ENCODE data around the gene NPR2. TPM values are rescaled to one million over a fixed set of nuclear protein-coding genes. Genes with fewer than 3 reads are reported as not detected.
A peak's percentile ranks its signal among the peaks of the same experiment; 100 is the strongest.

NPR2 gene
- total and polyA plus RNA-seq, 4 donors = 6.2 to 16.1 (median 13.5) TPM

DNA sequence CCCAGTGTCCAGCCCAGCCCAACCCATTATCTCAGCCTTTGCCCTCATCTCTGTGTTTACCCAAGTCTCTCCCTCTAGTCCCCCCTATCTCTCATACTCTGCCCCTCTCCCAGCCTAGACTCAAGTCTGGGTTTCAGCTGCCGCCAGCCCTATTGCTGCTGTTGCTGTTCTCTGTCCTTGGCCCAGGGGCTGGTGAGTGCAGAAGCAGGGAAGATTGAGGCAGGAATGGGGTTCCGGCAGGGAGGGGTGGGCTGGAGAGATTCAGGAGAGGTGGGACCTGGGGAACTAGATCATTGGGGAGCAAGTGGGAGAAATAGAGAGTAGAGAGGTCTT is 38.3 kb downstream of the NPR2 start:
- 60 to 69% methylated on average over 2 of the region's 2 CpGs for WGBS, 2 donors
- Histone ChIP-seq H3K9me3 (ENCODE audit: control insufficient read depth in 4 of 4, insufficient read depth in 3 of 4, low read length in 3 of 4) (no peaks in the 10 kb centered on the region), H3K36me3 (ENCODE audit: control insufficient read depth in 4 of 4, insufficient read depth in 4 of 4, low read length in 4 of 4) (peaks cover 0 to 2% (median 0%) of the 10 kb centered on the region in 4 donors), H3K4me3 (peak overlapping the region; percentile 51), H3K27me3 (ENCODE audit: control insufficient read depth in 3 of 3, insufficient read depth in 3 of 3, low read length in 2 of 3) (no peaks in the 10 kb centered on the region), H3K4me1 (ENCODE audit: control insufficient read depth in 5 of 5, insufficient read depth in 5 of 5, low read length in 5 of 5) (peaks cover 4 to 48% (median 21%) of the 10 kb centered on the region in 5 donors), H3K9ac (ENCODE audit: insufficient read depth in 1 of 2, low read length in 2 of 2) (peak overlapping the region; percentile 57 to 84), H3K27ac (ENCODE audit: low read depth in 1 of 2, low read length in 1 of 2) (peak overlapping the region; percentile 89 to 93)
- ATAC-seq (ENCODE audit: insufficient read depth, low FRiP score) (no peak), DNase-seq (no peak)
- TF ChIP-seq, protein P1, sequence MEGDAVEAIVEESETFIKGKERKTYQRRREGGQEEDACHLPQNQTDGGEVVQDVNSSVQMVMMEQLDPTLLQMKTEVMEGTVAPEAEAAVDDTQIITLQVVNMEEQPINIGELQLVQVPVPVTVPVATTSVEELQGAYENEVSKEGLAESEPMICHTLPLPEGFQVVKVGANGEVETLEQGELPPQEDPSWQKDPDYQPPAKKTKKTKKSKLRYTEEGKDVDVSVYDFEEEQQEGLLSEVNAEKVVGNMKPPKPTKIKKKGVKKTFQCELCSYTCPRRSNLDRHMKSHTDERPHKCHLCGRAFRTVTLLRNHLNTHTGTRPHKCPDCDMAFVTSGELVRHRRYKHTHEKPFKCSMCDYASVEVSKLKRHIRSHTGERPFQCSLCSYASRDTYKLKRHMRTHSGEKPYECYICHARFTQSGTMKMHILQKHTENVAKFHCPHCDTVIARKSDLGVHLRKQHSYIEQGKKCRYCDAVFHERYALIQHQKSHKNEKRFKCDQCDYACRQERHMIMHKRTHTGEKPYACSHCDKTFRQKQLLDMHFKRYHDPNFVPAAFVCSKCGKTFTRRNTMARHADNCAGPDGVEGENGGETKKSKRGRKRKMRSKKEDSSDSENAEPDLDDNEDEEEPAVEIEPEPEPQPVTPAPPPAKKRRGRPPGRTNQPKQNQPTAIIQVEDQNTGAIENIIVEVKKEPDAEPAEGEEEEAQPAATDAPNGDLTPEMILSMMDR (IDR thresholded peaks at IDR 0.05; ENCODE audit: control extremely low read depth, extremely low read depth) = no peak

DNA sequence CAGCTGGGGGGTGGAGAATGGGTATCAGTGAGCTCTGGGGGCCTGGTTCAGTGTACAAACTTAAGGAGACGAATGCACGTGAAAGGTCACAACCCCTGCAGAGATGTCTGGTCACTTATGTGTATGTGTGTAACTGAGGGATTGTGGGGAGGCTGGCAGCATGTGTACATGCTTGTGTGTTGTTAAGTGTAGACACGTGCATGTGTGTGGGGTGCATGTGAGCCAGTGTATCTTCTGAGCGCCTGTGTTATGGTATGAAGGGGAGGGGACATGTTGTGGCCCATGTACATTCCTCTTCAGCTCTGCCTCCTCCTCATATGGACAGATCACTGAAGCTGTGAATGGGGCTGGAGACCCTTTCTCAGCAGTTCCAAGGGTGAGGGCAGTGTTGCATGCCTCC is 39.6 kb downstream of the NPR2 start:
- TF ChIP-seq, protein P1 (IDR thresholded peaks at IDR 0.05; ENCODE audit: control extremely low read depth, extremely low read depth) = no peak
- Histone ChIP-seq H3K9ac (ENCODE audit: insufficient read depth in 1 of 2, low read length in 2 of 2) (no peak overlapping the region), H3K36me3 (ENCODE audit: control insufficient read depth in 4 of 4, insufficient read depth in 4 of 4, low read length in 4 of 4) (peaks cover 0 to 3% (median 0%) of the 10 kb centered on the region in 4 donors), H3K27ac (ENCODE audit: low read depth in 1 of 2, low read length in 1 of 2) (peak overlapping the region in 1 of 2 donors; percentile 10), H3K4me1 (ENCODE audit: control insufficient read depth in 5 of 5, insufficient read depth in 5 of 5, low read length in 5 of 5) (peaks cover 4 to 48% (median 20%) of the 10 kb centered on the region in 5 donors), H3K9me3 (ENCODE audit: control insufficient read depth in 4 of 4, insufficient read depth in 3 of 4, low read length in 3 of 4) (no peaks in the 10 kb centered on the region), H3K27me3 (ENCODE audit: control insufficient read depth in 3 of 3, insufficient read depth in 3 of 3, low read length in 2 of 3) (no peaks in the 10 kb centered on the region), H3K4me3 (no peak overlapping the region)
- 86 to 94% methylated on average over 4 of the region's 4 CpGs for WGBS, 2 donors
- DNase-seq (no peak), ATAC-seq (ENCODE audit: insufficient read depth, low FRiP score) (no peak)

DNA sequence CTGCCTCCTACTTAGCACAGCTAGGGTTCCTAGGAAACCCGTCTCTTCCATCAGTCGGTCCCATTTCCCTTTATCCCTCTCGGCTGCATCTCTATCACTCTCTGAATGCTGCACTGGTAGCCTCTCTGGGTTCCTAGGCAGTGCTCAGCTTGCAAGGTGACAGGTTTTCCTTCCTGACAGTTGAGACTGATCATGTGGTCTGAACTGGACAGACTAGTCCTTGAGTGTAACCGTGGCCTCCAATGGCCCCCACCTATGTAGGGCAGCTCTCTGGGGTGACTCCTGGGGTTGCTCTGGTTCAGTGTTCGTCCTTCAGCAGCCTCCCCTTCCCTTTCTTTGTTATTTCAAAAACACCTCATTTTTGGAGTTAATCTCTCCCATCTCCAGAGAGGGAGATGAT is 41.4 kb downstream of the NPR2 start:
- 68 to 73% methylated on average over 5 of the region's 5 CpGs for WGBS, 2 donors
- Histone ChIP-seq H3K4me3 (no peak overlapping the region), H3K36me3 (ENCODE audit: control insufficient read depth in 4 of 4, insufficient read depth in 4 of 4, low read length in 4 of 4) (peaks cover 0 to 3% (median 0%) of the 10 kb centered on the region in 4 donors), H3K4me1 (ENCODE audit: control insufficient read depth in 5 of 5, insufficient read depth in 5 of 5, low read length in 5 of 5) (peaks cover 4 to 48% (median 20%) of the 10 kb centered on the region in 5 donors), H3K9me3 (ENCODE audit: control insufficient read depth in 4 of 4, insufficient read depth in 3 of 4, low read length in 3 of 4) (no peaks in the 10 kb centered on the region), H3K9ac (ENCODE audit: insufficient read depth in 1 of 2, low read length in 2 of 2) (no peak overlapping the region), H3K27ac (ENCODE audit: low read depth in 1 of 2, low read length in 1 of 2) (peak overlapping the region in 1 of 2 donors; percentile 13), H3K27me3 (ENCODE audit: control insufficient read depth in 3 of 3, insufficient read depth in 3 of 3, low read length in 2 of 3) (no peaks in the 10 kb centered on the region)
- TF ChIP-seq, protein P1 (IDR thresholded peaks at IDR 0.05; ENCODE audit: control extremely low read depth, extremely low read depth) = no peak
- ATAC-seq (ENCODE audit: insufficient read depth, low FRiP score) (no peak), DNase-seq (peak in 1 of 3 donors; percentile 37)

All from lung (tissue), 12 donors.